ENCODE data around the gene MORN1.

The MORN1 gene

DNA sequence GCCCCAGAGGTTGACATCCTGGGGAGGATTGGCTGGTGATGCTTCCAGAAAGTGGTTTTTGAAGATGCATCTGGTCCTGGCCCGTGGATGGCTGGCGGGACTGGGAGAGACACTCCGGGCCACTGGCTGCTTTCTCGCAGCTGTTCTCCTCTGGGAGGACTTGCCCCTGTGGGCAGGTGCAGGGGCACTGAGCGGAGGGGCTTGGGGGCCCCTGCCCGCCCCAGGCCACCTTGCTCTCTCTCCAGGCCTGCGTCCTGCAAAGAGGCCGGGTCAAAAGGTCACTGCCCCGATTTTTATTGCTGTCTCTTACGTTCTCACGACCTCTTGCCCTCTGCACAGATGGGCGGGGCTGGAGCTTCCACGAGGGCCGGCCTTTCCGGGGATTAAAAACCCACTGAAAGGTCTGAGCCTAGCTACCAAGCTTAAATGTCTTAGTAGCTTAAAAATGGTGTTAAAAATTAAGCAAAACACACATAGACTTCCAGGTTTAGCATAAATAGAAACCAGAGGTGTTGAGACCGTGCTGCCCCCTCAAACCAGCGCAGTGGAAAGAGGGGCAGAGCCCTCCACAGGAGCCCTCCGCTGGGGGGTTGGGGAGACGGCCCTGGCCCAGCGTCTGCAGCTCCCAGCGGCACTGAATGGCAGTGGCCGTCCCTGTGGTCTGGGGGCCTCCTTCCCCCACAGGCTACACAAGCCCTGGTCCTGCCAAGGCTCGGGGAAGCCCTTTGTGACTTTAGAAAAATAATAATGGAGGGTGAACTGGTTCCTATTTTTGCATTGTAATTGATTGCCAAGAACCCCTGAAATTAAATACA, 119.3 kb downstream of the MORN1 start:
- no peak for DNase-seq

Measured in activated CD4-positive, CD25-positive, alpha-beta regulatory T cell treated with anti-CD3 and anti-CD28 coated beads, Interleukin-2, amount 50 U/mL, for 72 hours (primary cell).